Uterus (tissue), 2 donors: ENCODE data around the gene PRSS16.

ENCODE experiments used
- POLR2A ChIP-seq, 2 donors: fragments of 450-650 bp; IDR thresholded peaks; one replicate each; pipeline ENCODE4 v1.6.1; 2016; ENCODE audit warnings: antibody characterized with exemption in 2 of 2, mild to moderate bottlenecking in 1 of 2, moderate library complexity in 1 of 2
- TF ChIP-seq, protein P1 (sequence below), 4 experiments: fragments of 200-600 bp in 2 of 4; fragments of 450-650 bp in 2 of 4; sonication (generic) in 2 of 4; IDR thresholded peaks; one replicate each; pipeline ENCODE4 v1.5.1; 2016 to 2019; ENCODE audit warnings: antibody characterized with exemption in 4 of 4, mild to moderate bottlenecking in 2 of 4, moderate library complexity in 1 of 4

GRCh38 chr6:27303613-27304272 is 56.2 kb downstream of the PRSS16 start:
- TF ChIP-seq, protein P1, sequence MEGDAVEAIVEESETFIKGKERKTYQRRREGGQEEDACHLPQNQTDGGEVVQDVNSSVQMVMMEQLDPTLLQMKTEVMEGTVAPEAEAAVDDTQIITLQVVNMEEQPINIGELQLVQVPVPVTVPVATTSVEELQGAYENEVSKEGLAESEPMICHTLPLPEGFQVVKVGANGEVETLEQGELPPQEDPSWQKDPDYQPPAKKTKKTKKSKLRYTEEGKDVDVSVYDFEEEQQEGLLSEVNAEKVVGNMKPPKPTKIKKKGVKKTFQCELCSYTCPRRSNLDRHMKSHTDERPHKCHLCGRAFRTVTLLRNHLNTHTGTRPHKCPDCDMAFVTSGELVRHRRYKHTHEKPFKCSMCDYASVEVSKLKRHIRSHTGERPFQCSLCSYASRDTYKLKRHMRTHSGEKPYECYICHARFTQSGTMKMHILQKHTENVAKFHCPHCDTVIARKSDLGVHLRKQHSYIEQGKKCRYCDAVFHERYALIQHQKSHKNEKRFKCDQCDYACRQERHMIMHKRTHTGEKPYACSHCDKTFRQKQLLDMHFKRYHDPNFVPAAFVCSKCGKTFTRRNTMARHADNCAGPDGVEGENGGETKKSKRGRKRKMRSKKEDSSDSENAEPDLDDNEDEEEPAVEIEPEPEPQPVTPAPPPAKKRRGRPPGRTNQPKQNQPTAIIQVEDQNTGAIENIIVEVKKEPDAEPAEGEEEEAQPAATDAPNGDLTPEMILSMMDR (IDR thresholded peaks at IDR 0.05): no peak
- TF ChIP-seq POLR2A (IDR thresholded peaks at IDR 0.05): no peak
